Head of caudate nucleus (tissue), 42 donors: ENCODE results near the gene STMN1.

Experiments used
- DNase-seq, 42 donors: peaks; one replicate each; pipeline versions ENCODE4 v3.0.0 to v3.0.0-alpha.2; 2020 to 2021; ENCODE audit warnings: mixed read lengths in 7 of 42
- intact Hi-C: fragments of 100-400 bp; cut with DNase I; formaldehyde crosslinking; loops from one replicate; pipeline ENCODE4 v1.15.0; 2022

Gene STMN1

DNA sequence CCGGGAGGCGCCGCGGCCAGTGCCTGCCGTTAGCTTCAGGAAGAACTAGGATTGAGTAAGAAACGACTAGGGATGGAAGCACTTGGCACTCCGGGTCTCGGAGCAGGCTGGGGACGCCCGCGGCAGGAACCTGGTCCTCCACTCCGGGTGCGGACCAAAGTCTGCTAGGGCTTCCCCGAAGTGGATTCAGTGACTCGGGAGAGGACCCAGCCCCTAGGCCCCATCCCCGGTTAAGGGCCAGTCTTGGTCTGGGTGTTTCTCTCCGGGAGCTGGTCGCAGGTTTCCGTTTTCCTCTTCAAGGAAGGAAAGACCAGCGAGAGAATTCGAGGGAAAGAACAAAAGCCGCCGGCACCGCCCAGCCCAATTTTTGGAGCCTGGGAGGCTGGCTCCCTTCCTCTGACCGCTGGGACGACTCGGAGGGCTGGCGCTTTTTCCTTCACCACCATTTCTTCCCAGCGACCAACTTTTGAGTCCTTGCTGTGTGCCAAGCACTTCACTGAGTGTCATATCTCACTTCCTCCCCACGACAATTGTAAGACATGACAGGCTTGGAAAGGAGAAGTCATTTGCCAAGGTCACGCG is 16.8 kb upstream of the STMN1 start:
- peak in 21 of 42 donors; percentile 18 to 68 (median 38) for DNase-seq
- intact Hi-C loops = no loop called here

DNA sequence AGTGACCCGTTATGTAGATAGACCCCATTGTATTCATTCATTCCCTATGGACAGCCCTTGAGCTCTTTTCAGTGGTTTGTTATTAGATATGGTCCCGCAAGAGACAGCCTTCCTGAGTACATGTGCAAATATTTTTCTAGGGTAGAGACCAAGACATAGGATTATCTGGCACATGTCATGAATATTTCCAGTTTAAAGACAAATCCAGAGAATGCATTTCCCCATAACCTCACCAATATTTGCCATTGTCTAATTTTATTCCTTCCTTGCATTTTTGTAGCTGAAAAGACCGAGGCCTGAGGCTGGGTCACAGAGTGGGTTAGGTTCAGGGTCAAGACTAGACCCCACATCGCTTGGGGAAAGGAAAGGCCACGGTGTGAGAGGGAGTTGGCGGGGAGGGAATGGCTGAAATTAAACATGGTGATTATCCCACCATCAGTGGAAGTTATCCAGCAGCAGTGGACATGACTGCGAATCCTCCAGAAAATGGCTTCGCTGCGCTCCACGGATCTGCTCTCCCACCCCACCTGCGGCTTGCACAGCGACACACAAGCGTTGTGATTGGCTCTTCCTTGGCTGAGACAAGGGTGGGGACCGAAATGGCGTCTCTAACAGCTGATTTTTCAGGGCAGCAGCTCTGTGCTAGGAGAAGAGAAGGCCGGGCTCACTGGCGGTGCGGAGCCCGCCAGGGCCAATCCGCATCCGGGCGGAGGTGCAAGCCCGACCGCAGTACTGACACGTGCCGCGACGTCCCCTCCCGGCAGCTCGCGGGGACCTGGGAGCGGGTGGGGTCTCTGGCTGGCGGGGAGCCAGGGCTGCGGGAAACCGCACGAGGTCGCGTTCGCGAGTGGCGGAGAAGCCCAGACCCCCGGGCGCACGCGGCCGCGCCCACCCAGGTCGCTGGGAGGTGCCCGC is 16.1 kb upstream of the STMN1 start:
- intact Hi-C loops = no loop called here
- peak in 41 of 42 donors; percentile 58 to 92 (median 79) for DNase-seq

DNA sequence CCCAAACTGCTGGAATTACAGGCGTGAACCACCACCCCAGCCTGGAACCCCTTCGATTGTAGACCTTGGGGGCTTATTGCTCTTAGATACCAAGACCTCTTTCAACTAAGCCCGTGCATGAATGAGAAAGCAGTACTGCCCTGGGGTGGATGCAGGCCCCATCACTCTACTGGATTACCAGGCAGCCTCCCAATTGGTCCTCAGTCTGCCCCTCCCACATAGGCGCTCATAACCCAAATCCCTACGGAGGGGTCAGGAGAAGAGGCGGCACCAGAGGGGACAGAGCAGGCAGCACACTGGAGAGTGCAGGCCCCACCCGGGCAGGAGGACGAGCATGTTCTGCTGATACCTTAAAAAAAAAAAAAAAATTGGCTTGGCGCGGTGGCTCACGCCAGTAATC is 12.4 kb upstream of the STMN1 start:
- intact Hi-C loops = no loop called here

DNA sequence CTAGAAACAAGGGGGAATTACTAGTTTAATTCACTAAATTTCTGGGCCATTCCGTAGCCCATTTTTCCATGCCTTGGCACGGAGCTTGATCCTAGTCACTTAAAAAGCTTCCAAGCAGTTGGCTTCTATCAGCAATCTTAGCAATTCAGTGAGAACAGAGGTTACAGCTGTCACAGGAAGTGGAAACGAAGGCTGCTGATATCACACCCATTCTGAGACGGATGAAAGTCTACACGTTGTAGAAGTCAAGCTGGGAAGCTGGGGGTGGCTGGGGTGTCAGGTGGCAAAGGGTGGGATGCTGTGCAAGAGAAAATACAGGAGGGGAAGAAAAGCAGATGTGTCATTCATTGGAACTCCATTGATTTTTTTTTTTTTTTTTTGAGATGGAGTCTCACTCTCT is 11.8 kb upstream of the STMN1 start:
- peak in 23 of 42 donors; percentile 34 to 72 (median 56) for DNase-seq
- intact Hi-C loops = no loop called here

More for the DNA sequence above, 12.4 kb upstream of the STMN1 start:
- DNase-seq = no peak

DNA sequence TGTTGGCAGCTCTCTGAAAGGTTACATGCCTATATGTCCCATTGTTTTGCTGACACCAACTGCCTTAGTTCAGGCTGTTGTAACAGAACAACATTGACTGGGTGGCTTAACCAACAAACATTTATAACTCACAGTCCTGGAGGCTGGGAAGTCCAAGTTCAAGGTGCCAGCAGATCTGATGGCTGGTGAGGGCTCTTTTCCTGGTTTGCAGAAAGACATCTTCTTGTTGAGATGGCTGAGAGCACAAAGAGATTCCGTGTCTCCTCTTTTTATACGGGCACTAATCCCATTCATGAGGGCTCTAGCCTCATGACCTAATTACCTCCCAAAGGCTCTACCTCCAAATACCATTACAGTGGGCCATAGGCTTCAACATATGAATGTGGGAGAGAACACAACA is 10.2 kb upstream of the STMN1 start:
- no peak for DNase-seq
- intact Hi-C loops = no loop called here

DNA sequence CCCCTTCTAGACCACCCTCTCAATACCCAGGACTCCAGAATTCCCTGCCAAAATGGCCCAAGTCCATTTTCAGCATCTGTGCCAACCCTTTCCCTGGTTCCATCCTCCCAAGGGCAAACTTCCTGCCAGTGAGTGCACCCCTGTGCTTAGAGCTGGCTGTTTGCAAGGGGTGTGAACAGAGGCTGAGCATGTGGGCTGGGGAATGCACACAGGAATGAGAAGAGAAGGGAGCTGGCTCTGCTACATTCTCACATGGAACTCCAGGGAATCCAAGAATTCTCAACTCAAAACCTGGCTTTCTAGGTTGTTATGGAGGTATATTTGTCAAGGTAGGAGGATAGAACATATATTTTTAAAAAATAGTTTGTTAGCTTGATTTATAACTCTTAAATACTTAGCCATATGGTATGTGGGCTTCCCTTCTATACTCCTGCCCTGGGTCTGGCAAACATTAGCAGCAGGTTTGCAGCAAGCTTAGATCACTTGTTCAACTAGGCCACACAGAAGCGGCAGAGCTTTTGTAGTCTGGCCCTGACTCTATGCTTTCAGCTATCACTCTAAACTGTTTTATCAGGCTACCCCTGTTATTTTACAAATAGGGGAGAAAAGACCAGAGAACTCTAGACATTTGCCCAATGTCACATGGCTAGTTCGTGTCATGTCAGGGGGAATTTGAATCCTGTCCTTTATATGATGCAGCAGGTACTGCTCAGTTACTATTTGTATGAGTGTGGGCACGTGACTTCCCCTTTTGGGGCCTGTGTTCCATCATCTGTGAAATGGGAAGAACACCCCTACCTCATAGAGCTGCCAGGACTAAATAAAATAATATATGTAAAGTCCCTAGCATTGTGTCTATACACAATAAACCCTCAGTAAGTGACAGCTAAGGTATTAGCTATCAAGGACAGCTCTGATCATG is 8.1 kb upstream of the STMN1 start:
- no peak for DNase-seq
- intact Hi-C loops = no loop called here

DNA sequence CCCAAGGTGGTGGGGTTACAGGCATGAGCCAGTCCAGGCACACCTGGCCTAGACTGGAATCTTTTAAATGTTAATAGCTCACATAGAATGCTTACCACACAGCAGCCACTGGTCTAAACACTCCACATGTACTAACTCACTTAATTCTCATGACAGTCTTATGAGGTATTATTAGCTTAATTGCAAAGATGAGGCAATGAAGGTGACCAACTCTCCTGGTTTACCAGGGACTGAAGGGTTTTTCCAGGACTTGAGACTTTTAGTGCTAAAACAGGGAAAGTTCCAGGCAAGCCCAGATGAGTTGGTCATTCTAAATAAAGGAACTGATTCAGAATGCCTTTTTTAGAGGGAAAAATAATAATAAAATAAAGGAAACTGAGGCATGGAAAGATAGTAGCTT is 7.0 kb upstream of the STMN1 start:
- no peak for DNase-seq
- intact Hi-C loops = no loop called here

DNA sequence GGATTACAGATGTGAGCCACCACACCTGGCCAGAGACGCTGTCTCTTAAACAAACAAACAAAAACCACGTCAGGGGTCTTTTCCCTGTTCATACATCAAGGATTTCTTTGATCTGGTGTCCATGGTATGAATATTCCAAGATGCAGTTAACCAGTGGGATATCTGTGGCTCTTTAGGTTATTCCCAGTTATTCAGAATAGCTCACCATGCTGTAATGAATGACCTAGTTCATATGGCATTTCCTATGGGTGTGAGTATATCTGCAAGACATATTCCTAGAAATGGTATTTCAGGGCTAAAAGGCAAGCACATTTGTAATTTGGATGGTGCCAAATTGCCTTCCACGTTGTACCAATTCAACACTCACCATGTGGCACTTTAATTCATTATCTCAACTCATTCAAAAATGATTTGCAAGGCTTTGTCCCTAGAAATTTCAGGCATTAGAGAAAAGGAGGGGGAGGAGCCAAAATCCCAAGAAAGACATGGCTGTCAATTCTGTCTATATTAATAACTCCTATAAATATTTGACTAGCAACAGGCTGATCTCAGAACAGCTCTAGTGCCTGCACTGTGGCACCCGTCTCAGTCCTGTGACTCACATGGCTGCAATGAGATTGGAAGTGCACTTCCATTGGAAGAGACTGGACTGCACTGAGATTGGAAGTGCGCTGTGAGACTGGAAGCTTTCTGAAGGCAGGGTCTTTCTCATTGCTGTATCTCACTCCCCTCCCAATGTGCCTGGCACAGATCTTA is 6.0 kb upstream of the STMN1 start:
- DNase-seq = no peak
- intact Hi-C loops = no loop called here

DNA sequence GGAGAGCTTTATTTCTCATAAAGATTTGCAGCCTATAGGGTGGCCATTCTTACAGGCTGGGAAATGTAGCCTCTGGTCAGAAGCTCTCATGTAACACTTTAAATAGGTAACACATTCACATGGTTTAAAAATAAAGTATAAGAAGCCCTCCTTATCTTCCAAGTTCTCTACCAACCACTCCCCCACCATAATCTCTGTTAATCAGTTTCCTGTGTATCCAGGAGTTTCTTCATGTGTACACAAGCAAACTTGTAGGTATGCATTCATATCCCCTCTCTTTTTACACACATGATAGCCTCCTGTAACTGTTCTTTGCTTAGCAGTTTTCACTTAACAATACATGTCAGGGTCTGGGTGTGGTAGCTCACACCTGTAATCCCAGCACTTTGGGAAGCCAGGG is 4.9 kb upstream of the STMN1 start:
- intact Hi-C loops = no loop called here
- no peak for DNase-seq

DNA sequence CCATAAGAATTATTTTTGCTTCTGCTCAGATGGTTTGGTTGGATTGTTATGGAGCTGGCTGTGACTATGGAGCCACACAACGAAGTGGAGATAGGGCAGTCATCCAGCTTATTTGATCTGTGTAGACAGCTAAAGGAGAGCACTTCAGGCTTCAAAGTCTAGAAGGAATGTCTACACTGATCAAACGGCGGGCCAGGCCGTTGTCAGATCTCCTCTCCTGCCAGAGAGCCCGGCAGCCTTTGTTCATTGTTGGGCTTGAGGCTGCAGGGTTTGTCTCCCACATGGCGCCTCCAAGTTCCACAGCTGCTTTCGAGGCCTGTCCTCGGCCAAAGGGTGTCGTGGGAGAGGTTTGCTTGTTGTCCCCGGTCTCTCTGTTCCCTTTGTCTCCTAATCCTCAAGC is 2.8 kb upstream of the STMN1 start:
- intact Hi-C loops = no loop called here
- peak in 40 of 42 donors; percentile 30 to 84 (median 62) for DNase-seq

DNA sequence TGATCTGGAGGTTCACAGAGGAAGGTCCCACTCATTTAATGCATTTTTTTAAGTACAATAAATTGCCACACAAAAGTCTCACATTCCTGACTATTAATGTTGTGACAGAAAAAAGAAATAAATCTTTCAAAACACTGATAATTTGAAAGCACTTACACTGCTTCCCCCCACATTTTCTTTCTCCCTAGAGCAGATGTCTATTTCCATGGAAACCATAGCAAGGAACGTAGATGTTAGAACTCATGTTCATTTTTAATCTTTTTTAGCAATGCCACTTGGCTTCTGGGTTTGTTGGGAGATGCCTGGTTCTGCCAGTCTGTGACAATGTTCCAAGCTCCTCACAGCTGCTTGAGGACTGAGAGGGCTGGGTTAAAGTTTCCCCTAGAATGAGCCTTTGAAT is 1.9 kb upstream of the STMN1 start:
- intact Hi-C loops = no loop called here
- DNase-seq = peak in 2 of 42 donors; percentile 3 to 30

DNA sequence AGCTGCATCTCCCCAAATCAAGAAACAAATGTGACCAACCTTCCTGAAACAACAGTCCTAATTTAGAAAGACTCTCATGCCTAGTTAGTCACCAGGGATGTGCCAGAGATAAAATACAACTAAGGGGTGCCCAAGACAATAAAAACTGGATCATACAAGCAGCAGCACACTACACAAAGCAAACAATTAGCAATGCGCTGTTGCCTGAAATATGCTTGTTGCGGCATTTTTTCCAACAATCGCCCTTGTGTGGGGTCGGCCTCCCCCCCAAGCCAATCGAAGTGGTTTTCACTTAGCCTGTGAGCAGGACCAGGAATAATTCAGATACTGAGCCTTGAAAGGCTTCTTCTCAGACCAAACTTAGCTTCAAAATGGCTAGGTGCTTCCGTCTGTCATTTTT is 1.4 kb upstream of the STMN1 start:
- DNase-seq = peak in 1 of 42 donors; percentile 5
- intact Hi-C loops = no loop called here

DNA sequence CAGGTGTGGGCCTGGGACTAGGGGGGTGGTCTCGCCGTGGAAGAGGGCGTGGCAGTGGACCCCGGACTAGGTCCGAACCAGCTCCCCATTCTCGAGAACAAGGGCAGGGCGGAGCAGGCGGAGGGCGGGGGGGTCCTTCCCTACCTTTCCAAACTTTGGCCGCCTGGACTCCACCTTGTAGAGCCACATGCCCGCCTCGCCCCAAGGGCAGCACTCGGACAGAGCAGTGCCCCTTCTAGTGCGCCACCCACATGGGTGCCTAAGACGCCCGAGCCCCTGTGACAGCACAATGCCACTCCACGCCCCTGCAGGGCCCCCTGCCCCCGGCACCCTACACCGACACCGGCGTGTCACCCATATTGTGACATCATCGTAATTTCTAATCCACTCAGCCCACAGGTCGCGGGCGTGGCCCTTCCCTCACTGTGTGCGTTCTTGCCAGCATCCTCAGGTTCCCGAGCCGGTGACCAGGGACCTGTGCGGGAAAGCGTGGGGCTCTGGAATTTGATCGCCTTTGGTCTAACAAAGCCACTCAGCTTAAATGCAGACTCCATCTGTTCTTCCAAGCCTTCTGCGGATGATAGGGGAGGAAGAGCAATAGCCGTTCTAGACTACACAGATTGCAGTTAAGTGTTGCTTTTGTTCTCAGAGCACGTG is 553 bp upstream of the STMN1 start:
- DNase-seq = peak in 33 of 42 donors; percentile 19 to 63 (median 40)
- intact Hi-C loops = no loop called here

DNA sequence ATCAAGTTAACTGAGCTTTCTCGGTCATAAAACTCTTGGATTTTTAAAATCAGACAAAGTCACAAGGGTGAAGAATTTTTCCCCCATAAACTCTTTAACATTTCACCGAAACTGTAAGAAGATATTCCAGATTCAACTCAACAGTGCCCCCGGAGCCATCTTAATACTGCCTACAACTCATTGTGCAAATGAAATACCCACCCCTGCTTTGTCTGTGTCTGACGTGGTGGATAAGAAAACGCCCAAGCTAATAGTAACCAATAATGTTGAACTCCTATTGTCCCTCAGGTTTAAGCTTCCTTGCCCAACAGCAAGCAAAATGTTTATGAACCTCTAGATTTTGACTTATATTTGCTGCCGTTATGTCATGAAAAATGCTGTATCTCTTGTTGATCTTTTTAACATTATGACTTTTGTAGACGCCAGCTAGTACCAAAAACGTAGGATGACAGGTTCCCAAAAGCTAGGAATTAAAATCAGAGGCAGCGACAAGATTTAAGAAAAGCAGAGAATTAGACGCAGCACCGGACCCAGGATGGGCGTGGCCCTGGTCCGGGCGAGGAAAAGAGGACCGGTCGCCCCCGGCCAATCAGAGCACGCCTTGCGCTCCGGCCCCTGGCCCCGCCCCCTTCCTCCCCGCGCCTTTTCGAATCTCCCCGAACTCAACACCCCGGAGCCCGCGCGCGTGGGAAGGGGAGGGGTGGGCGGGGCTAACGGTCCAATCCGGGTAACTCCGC is 1.1 kb downstream of the STMN1 start:
- DNase-seq = peak; percentile 93 to 99 (median 97)
- intact Hi-C loops = no loop called here

DNA sequence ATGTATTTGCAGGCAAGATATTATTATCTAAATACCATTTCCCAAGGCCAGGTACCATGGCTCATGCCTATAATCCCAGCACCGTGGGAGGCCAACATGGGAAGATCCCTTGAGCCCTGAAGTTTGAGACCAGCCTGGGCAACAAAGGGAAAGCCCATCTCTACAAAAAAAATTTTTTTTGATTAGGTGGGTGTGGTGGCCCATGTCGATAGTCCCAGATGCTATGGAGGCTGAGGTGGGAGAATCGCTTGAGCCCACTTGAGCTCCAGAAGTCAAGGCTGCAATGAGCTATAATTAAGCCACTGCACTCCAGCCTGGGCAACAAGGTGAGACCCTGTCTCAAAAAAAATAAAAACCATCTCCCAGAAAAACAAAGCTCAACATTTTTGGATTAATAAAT is 2.2 kb downstream of the STMN1 start:
- intact Hi-C loops = no loop called here
- peak in 1 of 42 donors; percentile 10 for DNase-seq

DNA sequence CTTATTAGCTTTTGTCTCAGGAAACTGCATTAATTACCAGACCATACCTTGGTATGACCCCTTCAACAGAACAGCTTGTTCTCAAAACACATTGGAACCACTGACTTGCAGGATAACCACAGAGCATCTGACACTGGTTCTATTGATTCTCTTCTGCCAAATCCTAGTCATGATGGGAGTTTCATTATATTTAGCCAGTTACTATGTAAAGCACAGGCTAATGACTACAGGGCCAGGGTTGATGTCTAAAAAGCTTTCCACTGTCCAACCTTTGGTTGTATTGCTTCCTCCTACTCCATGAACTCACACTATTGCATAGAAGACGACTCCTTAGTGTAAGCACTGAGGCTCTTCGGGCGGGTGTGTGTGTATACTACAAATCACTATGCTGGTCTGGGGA is 3.8 kb downstream of the STMN1 start:
- peak in 1 of 42 donors; percentile 20 for DNase-seq
- intact Hi-C loops = no loop called here

DNA sequence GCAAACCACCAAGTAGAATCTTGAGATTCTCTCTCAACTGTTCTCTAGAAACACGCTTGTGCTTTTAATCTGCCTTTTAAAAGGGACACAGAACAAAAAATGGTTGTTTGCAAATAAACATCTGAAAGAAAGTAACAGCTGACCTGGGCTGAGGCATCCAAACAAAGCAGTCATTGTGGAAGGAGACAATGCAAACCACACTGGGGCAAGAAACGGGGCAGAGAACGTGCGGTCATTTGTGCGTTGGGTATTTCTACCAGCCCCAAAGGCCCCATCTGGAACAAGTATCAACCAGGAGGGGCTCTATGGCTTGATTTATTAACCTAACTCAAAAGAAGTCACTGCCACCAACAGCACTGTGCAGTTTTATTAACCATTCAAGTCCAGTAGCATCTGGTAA is 6.0 kb downstream of the STMN1 start:
- DNase-seq = peak in 41 of 42 donors; percentile 32 to 90 (median 73)
- intact Hi-C loops = no loop called here

DNA sequence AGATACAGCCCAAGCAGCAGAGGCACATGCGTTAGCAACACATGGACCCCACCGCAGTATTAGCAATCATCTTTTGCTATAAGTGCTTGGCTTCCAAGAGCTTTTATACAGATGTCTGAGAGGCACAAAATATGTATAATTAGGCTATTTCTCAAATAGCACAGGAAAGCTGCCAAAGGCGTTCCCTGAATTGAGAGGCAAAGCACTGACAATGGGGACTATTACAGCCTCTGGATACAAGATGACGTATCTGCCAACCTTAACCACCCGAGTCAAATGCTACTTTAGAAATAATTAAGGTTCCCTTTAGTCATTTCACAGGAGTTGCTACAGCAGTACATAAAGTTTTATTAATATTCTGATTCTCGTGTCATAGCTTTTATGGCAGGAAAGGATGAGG is 6.4 kb downstream of the STMN1 start:
- intact Hi-C loops = no loop called here

More for the DNA sequence above, 6.4 kb downstream of the STMN1 start:
- peak in 7 of 42 donors; percentile 12 to 65 (median 39) for DNase-seq
